HepG2 (cell line): ENCODE data around the gene MRPL43. TPM values are rescaled to one million over a fixed set of nuclear protein-coding genes. Genes with fewer than 3 reads are reported as not detected.
A peak's percentile ranks its signal among the peaks of the same experiment; 100 is the strongest.

Experiments used
- ARID5B ChIP-seq: IDR thresholded peaks from 2 replicates; pipeline ENCODE4 v1.4.0; 2020; ENCODE audit warnings: mild to moderate bottlenecking, missing genetic modification reagents
- ATF3 ChIP-seq: sonication (generic); formaldehyde crosslinking; IDR thresholded peaks from 2 replicates; pipeline ENCODE4 v1.4.0; 2020; ENCODE audit warnings: missing genetic modification reagents
- EP300 ChIP-seq, 3 experiments: sonication (generic) in 1 of 3; formaldehyde crosslinking in 1 of 3; IDR thresholded peaks; 2 replicates each; pipeline versions ENCODE4 v1.5.1 to v1.6.1; 2011 to 2020; ENCODE audit warnings: low read depth in 2 of 3, low read length in 2 of 3, borderline replicate concordance in 1 of 3, improper control_type of control experiment in 1 of 3, mild to moderate bottlenecking in 1 of 3, missing genetic modification reagents in 1 of 3, moderate library complexity in 1 of 3
- FOXC1 ChIP-seq: sonication (generic); formaldehyde crosslinking; IDR thresholded peaks from 2 replicates; pipeline ENCODE4 v1.8.0; 2022; ENCODE audit warnings: mild to moderate bottlenecking, missing genetic modification reagents, borderline replicate concordance
- MAX ChIP-seq: IDR thresholded peaks from 2 replicates; pipeline ENCODE4 v1.6.1; 2012; ENCODE audit warnings: inconsistent platforms
- NR2C2 ChIP-seq: sonication (generic); formaldehyde crosslinking; IDR thresholded peaks from 2 replicates; pipeline ENCODE4 v1.4.0; 2020; ENCODE audit warnings: missing genetic modification reagents, mild to moderate bottlenecking, moderate library complexity, borderline replicate concordance
- NRL ChIP-seq: sonication (generic); formaldehyde crosslinking; IDR thresholded peaks from 2 replicates; pipeline ENCODE4 v1.5.0; 2020; ENCODE audit warnings: missing genetic modification reagents, mild to moderate bottlenecking, moderate library complexity, borderline replicate concordance
- PAXIP1 ChIP-seq: sonication (generic); formaldehyde crosslinking; conservative IDR thresholded peaks from 2 replicates; pipeline ENCODE4 v1.4.0; 2020; ENCODE audit warnings: mild to moderate bottlenecking, missing genetic modification reagents, moderate library complexity
- PLSCR1 ChIP-seq: sonication (generic); formaldehyde crosslinking; IDR thresholded peaks from 2 replicates; pipeline ENCODE4 v1.5.0; 2020; ENCODE audit warnings: missing genetic modification reagents, mild to moderate bottlenecking, borderline replicate concordance
- PTBP1 ChIP-seq: fragments of 200-400 bp; formaldehyde crosslinking; IDR thresholded peaks from 2 replicates; pipeline ENCODE4 v1.6.1; 2018; ENCODE audit warnings: low read length, low read depth; ENCODE audit not compliant: poor library complexity, severe bottlenecking
- U2AF2 ChIP-seq: fragments of 200-400 bp; formaldehyde crosslinking; IDR thresholded peaks from 2 replicates; pipeline ENCODE4 v1.6.1; 2017; ENCODE audit warnings: low read depth, mild to moderate bottlenecking, low read length
- ZFY ChIP-seq: sonication (generic); formaldehyde crosslinking; IDR thresholded peaks from 2 replicates; pipeline ENCODE4 v1.4.0; 2020; ENCODE audit warnings: missing genetic modification reagents
- ZGPAT ChIP-seq: IDR thresholded peaks from 2 replicates; pipeline ENCODE4 v1.6.1; 2016; ENCODE audit warnings: mild to moderate bottlenecking
- ZNF747 ChIP-seq: sonication (generic); formaldehyde crosslinking; IDR thresholded peaks from 2 replicates; pipeline ENCODE4 v1.8.1; 2023; ENCODE audit warnings: missing genetic modification reagents, mild to moderate bottlenecking, borderline replicate concordance
- polyA plus RNA-seq, 8 experiments: library from polyadenylated mRNA; depleted of rRNA in 3 of 8; stranded (reverse) in 7 of 8; unstranded in 1 of 8; fragments of >200 nt; fragmentation: Illumina TruSeq in 4 of 8; extraction: Trizol in 4 of 8; gene quantifications; 2 replicates each; pipeline versions ENCODE4 v1.2.1 to v1.2.3, GENCODE V29; 2011 to 2016; ENCODE audit warnings: low read depth in 4 of 8, missing spikeins in 1 of 8, mixed read lengths in 1 of 8; ENCODE audit not compliant: insufficient read depth in 1 of 8
- total RNA-seq, 5 experiments: library from RNA; depleted of rRNA; stranded (reverse); fragments of >200 nt; fragmentation: Illumina TruSeq; extraction: Trizol; gene quantifications; 2 replicates each; pipeline ENCODE4 v1.2.3, GENCODE V29; 2016; ENCODE audit warnings: low read depth in 1 of 5

The MRPL43 gene
- total and polyA plus RNA-seq, 2 of the 13 experiments (the other 11 are each of a cell fraction or from before 2014, with no cell fraction given) = 71.0 to 73.7 TPM

GRCh38 chr10:100997360-100998182 lies 10.3 kb upstream of the MRPL43 start (continued):
- TF ChIP-seq U2AF2 (no peak), PTBP1 (peak; percentile 24), PAXIP1 (CRISPR knock-in tag) (no peak; the same call in 1 of the 2 replicates), ARID5B (peak; percentile 21; the same call in 1 of the 2 replicates), MAX (peak; percentile 35), EP300 (IDR thresholded peaks at IDR 0.05; ENCODE audit: low read depth in 2 of 2, low read length in 2 of 2) (no peak), EP300 (CRISPR knock-in tag; IDR thresholded peaks at IDR 0.05; ENCODE audit: borderline replicate concordance) (no peak), PLSCR1 (CRISPR knock-in tag) (no peak), ATF3 (CRISPR knock-in tag) (peak; percentile 9; the same call in 1 of the 2 replicates), ZGPAT (peak; percentile 30; the same call in 1 of the 2 replicates), NRL (CRISPR knock-in tag) (no peak), ZNF747 (CRISPR knock-in tag) (no peak), FOXC1 (CRISPR knock-in tag) (peak; percentile 6; the same call in 1 of the 2 replicates), ZFY (CRISPR knock-in tag) (peak; percentile 91), NR2C2 (CRISPR knock-in tag) (no peak; the same call in 1 of the 2 replicates)
